T-helper 17 cell (primary cell): Measurements from ENCODE around the gene LRP8. TPM values are rescaled to one million over a fixed set of nuclear protein-coding genes. Genes with fewer than 3 reads are reported as not detected.

Experiments used
- ATAC-seq: fragments of 150-1000 bp; cut with Tn5 transposase; 2 replicates; pipeline ENCODE4 v1.10.0; 2021; ENCODE audit warnings: mild to moderate bottlenecking, moderate library complexity
- DNase-seq, 3 donors: peaks; one replicate each; pipeline versions ENCODE4 v3.0.0 to v3.0.0-alpha.2; 2020 to 2021
- H3K9me3 ChIP-seq: one replicate; pipeline ENCODE4 v1.7.0; 2013; ENCODE audit warnings: low read length, mild to moderate bottlenecking; ENCODE audit not compliant: control insufficient read depth, poor library complexity, severe bottlenecking
- H3K27ac Mint-ChIP-seq: one replicate; pipeline ENCODE4 v1.8.0; 2022; ENCODE audit warnings: mild to moderate bottlenecking, moderate library complexity, mixed read lengths
- H3K27me3 Mint-ChIP-seq: one replicate; pipeline ENCODE4 v1.8.0; 2022; ENCODE audit warnings: mixed read lengths
- H3K36me3 Mint-ChIP-seq: one replicate; pipeline ENCODE4 v1.8.0; 2022; ENCODE audit warnings: low read depth, mixed read lengths
- H3K4me1 Mint-ChIP-seq: one replicate; pipeline ENCODE4 v1.8.0; 2022; ENCODE audit warnings: mild to moderate bottlenecking, mixed read lengths
- H3K4me3 Mint-ChIP-seq: one replicate; pipeline ENCODE4 v1.8.0; 2022; ENCODE audit warnings: mild to moderate bottlenecking, moderate library complexity, mixed read lengths
- total RNA-seq, 4 donors: library from RNA in 2 of 4; stranded (reverse) in 2 of 4; gene quantifications; one replicate each; pipeline ENCODE4 v1.2.3 and lab custom pipeline; 2022 to 2026

Gene LRP8
- total RNA-seq, 2 donors from 2014 or later: 15.1 to 18.6 TPM

DNA sequence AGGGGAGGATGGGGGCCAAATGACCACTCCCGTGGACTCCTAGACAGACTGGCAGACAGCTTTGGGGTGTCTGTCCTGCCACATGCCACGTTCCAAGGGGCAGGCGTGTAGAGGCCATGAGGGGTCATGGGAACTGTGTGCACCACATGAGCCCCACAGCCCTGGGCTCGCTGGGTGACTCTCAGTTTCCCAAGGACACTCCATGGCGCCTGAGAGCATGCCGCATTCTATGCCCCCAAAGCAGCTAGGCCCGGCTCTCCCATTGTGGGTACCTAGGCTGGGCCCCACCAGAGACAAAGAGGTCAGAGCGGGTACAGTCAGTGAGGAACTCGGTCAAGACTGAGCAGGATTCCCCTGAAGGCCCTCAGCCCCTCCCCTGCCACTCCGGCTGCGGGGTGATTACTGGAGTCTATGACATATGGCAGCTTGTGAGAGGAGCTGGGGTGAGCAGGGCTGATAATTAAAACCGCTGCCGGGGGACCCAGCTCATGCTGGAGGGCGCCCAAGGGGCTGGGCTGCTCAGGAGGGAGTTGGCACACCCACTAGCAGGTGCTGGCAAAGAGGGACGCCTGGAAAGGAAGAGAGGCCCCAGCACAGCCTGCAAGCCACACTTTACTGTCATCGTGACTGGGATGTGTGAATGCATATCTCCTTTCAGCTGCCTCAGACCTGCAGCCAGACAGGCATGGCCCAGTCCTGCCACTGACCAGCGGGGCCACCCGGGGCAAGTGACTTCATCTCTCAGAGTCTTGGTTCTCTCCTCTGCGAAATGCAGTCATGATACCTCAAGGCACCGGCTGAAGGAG, 8.4 kb downstream of the LRP8 start:
- H3K4me1 Mint-ChIP-seq: peaks cover 12% of the 10 kb centered on the region
- H3K4me3 Mint-ChIP-seq: no peak overlapping the region
- H3K9me3 ChIP-seq: no peaks in the 10 kb centered on the region
- peaks cover 2% of the 10 kb centered on the region for H3K36me3 Mint-ChIP-seq
- ATAC-seq: no peak
- no peaks in the 10 kb centered on the region for H3K27me3 Mint-ChIP-seq
- no peak for DNase-seq
- no peak overlapping the region for H3K27ac Mint-ChIP-seq

DNA sequence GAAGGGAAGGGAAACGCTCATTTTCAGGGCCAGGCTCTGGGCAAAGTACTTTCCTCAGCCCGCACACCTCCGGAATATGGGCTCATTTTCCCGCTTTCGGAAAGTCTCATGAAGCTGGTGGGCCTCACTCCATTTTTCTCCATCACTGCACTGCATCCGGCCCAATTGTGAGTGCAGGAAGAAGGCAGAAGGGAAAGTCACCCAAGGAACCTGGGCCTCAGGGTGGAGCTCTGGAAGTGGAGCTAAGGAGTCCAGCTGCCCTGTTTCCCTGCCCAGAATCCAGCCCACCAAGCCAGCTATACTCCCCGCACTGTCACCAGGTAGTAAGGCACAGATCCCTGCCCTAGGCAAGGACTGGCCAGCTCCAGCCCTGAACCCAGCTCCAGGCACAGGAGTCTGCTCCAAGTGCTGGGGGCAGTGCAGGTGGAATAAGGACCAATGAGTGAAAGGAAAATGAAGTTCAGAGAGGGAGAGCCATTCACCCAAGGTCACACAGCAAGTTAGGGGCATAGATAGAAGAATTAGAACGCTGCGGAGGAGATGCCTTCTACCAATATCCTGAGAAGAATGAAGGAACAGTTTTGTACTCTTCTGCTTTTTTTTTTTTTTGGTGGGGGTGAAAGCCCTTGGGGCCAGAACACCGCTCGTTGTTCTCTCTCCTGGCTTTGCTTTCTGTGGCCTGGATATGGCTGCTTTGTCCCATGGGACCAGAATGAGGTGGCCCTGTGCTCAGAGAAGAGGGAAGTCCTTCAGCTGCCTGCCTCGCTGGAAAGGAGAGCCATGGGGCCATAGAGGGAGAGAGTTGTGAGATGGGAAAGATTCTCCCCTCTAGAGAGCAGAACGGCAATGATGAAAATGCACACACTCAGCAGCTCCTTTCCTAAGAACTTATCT, 10.0 kb downstream of the LRP8 start:
- Mint-ChIP-seq H3K4me1 (peaks cover 13% of the 10 kb centered on the region), H3K27ac (peak overlapping the region; percentile 71), H3K4me3 (no peak overlapping the region), H3K36me3 (peaks cover 2% of the 10 kb centered on the region), H3K27me3 (no peaks in the 10 kb centered on the region)
- no peaks in the 10 kb centered on the region for H3K9me3 ChIP-seq
- DNase-seq: no peak
- ATAC-seq: no peak

DNA sequence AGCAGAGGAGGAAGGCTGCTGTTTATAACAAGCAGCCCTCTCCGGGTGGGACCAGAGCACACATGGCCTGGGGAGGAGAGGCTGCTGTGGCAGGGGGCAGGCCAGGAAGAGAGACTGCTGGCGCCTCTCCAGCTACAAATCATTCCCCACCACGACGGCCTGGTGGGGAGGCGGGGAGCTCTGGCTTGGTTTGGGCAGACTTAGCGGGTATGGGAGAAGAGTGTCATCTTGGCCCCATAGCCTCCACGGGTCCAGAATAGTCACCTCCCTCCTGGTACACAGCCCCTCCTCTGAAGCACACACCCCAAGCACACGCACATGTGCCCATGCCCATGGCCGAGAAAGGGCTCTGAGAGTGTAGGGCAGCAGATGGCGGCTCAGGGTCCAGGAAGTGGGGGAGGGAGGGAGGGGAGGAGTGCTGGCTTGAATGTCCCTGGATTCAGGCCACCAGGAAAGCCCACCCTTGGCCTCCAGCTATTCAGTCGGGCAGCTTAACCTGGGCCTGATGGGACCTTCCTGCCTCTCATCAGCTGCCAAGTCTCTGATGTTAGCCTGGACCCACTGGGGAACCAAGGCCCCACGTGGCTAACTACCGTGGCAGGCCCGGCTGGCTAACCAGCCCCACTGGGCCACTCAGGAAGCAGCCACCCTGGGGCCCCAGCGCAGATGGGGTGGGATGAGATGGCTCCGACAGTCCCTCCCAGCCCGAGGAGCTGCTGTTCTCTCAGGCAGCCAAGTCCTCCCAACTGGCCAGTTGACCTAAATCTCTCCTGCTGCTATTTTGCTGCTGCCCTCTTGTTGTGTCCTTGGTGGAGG, 10.9 kb downstream of the LRP8 start:
- no peak for DNase-seq
- H3K9me3 ChIP-seq: no peaks in the 10 kb centered on the region
- no peak overlapping the region for H3K27ac Mint-ChIP-seq
- no peaks in the 10 kb centered on the region for H3K36me3 Mint-ChIP-seq
- peaks cover 9% of the 10 kb centered on the region for H3K4me1 Mint-ChIP-seq
- no peaks in the 10 kb centered on the region for H3K27me3 Mint-ChIP-seq
- no peak overlapping the region for H3K4me3 Mint-ChIP-seq
- ATAC-seq: no peak

DNA sequence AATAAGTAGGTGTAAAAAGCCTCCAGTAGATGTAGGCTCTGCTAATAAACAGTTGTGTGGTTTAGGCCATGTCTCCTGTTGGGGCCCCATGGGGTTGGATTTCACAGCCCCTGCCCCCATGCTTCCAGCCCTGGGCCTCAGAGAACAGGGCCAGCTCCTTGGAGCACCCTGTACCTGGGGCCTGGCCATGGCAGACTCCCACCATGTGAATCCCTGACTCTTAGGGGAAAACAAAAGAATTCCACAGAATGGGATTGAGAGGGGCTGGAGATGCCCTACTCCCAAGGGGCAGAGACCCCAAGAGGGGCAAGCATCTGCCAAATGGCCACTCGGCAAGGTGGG, 11.5 kb downstream of the LRP8 start:
- ATAC-seq (no peak), DNase-seq (no peak)
- H3K36me3 Mint-ChIP-seq: no peaks in the 10 kb centered on the region
- peaks cover 14% of the 10 kb centered on the region for H3K4me1 Mint-ChIP-seq
- no peak overlapping the region for H3K27ac Mint-ChIP-seq
- H3K9me3 ChIP-seq: no peaks in the 10 kb centered on the region
- H3K4me3 Mint-ChIP-seq: no peak overlapping the region
- no peaks in the 10 kb centered on the region for H3K27me3 Mint-ChIP-seq

- no peak overlapping the region for H3K4me3 Mint-ChIP-seq
- ATAC-seq (no peak), DNase-seq (no peak)
- no peaks in the 10 kb centered on the region for H3K27me3 Mint-ChIP-seq
- H3K27ac Mint-ChIP-seq: peak overlapping the region; percentile 59
- H3K4me1 Mint-ChIP-seq: peaks cover 14% of the 10 kb centered on the region
- no peaks in the 10 kb centered on the region for H3K9me3 ChIP-seq
- H3K36me3 Mint-ChIP-seq: no peaks in the 10 kb centered on the region
Measured at GRCh38 chr1:53315456-53316423, 12.1 kb downstream of the LRP8 start.

DNA sequence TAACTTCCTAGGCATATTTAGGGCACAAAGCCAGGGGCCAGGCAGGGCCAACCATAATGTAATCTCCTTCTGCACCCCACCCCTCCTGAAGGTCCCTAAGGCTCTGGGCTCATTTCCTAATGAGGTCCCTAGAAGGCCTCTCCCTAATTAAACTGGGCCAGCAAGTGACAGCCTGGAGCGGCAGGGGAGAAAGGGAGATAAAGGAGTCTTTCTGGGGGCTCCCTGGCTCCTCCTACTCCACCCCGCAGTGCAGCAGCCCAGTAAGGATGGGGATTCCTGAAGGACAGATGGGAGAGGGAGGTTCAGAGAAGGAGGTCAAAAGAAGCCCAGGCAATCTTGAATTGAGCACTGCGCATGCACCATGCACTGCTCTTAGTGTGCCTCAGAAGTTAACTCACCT, 12.8 kb downstream of the LRP8 start:
- H3K36me3 Mint-ChIP-seq: no peaks in the 10 kb centered on the region
- no peak for DNase-seq
- no peak for ATAC-seq

GRCh38 chr1:53314606-53315005, 13.3 kb downstream of the LRP8 start:
- peak overlapping the region; percentile 70 for H3K27ac Mint-ChIP-seq
- H3K4me1 Mint-ChIP-seq: peaks cover 14% of the 10 kb centered on the region
- ATAC-seq (no peak), DNase-seq (no peak)
- H3K36me3 Mint-ChIP-seq: no peaks in the 10 kb centered on the region
- H3K27me3 Mint-ChIP-seq: no peaks in the 10 kb centered on the region
- no peaks in the 10 kb centered on the region for H3K9me3 ChIP-seq
- H3K4me3 Mint-ChIP-seq: no peak overlapping the region

More for the DNA sequence above, 12.8 kb downstream of the LRP8 start:
- H3K9me3 ChIP-seq: no peaks in the 10 kb centered on the region
- no peaks in the 10 kb centered on the region for H3K27me3 Mint-ChIP-seq
- H3K27ac Mint-ChIP-seq: peak overlapping the region; percentile 59
- peaks cover 14% of the 10 kb centered on the region for H3K4me1 Mint-ChIP-seq
- H3K4me3 Mint-ChIP-seq: no peak overlapping the region

GRCh38 chr1:53314096-53314495, 13.8 kb downstream of the LRP8 start:
- no peaks in the 10 kb centered on the region for H3K27me3 Mint-ChIP-seq
- ATAC-seq (no peak), DNase-seq (no peak)
- H3K9me3 ChIP-seq: no peaks in the 10 kb centered on the region
- peak overlapping the region; percentile 70 for H3K27ac Mint-ChIP-seq
- no peak overlapping the region for H3K4me3 Mint-ChIP-seq
- H3K36me3 Mint-ChIP-seq: no peaks in the 10 kb centered on the region
- peaks cover 14% of the 10 kb centered on the region for H3K4me1 Mint-ChIP-seq

GRCh38 chr1:53313556-53313955, 14.3 kb downstream of the LRP8 start:
- peaks cover 14% of the 10 kb centered on the region for H3K4me1 Mint-ChIP-seq
- peak overlapping the region; percentile 70 for H3K27ac Mint-ChIP-seq
- DNase-seq (no peak), ATAC-seq (no peak)
- no peaks in the 10 kb centered on the region for H3K36me3 Mint-ChIP-seq
- H3K4me3 Mint-ChIP-seq: peak overlapping the region; percentile 47
- no peaks in the 10 kb centered on the region for H3K27me3 Mint-ChIP-seq
- no peaks in the 10 kb centered on the region for H3K9me3 ChIP-seq

DNA sequence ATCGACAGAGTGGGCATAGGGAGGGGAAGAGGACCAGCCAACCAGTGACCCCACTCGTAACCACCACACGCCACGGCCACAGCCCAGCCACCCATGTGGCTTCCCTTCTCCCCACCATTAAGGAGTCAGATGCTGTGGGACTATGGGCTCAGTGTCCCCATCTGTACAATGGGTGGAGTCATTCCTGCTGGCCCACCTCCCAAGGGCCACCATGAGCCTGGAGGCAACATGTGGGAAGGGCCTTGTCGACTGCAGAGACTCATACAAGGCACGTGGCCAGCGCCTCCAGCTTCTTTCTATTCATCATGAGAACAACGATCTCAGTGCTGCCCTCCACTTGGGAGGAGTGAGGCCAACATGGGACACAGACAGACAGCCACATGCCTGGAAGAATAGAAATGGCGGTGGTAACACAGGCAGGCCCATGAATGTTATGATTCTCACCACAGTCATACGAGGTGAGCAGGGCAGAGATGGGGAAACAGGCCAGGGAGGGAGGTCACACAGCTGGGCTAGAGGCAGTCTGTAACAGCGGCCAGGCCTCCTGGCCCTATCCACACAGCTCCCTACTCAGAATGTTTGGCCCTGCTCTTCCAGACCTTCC, 16.1 kb downstream of the LRP8 start:
- ATAC-seq (no peak), DNase-seq (no peak)
- no peaks in the 10 kb centered on the region for H3K36me3 Mint-ChIP-seq
- H3K27me3 Mint-ChIP-seq: no peaks in the 10 kb centered on the region
- H3K9me3 ChIP-seq: no peaks in the 10 kb centered on the region
- H3K4me3 Mint-ChIP-seq: no peak overlapping the region
- peak overlapping the region; percentile 14 for H3K27ac Mint-ChIP-seq
- peaks cover 14% of the 10 kb centered on the region for H3K4me1 Mint-ChIP-seq

GRCh38 chr1:53310847-53311681, 16.8 kb downstream of the LRP8 start:
- Mint-ChIP-seq H3K36me3 (no peaks in the 10 kb centered on the region), H3K4me1 (peaks cover 16% of the 10 kb centered on the region), H3K27ac (peak overlapping the region; percentile 45), H3K27me3 (no peaks in the 10 kb centered on the region), H3K4me3 (no peak overlapping the region)
- ATAC-seq (no peak), DNase-seq (no peak)
- no peaks in the 10 kb centered on the region for H3K9me3 ChIP-seq
